DND-41 (cell line): ENCODE results near the gene BTNL3.
"Not testable (repeated sequence)": the region's sequence is repeated elsewhere in the genome, so short reads cannot be mapped to it uniquely, and the experiment has no call there.

Experiments
- CTCF ChIP-seq: IDR thresholded peaks from 2 replicates; pipeline ENCODE4 v1.5.1; 2012; ENCODE audit warnings: borderline replicate concordance, low read length, moderate library complexity, mild to moderate bottlenecking; ENCODE audit not compliant: poor library complexity, severe bottlenecking; ENCODE audit errors: extremely low read depth
- EZH2 ChIP-seq: IDR thresholded peaks from 3 replicates; pipeline ENCODE4 v1.6.1; 2012; ENCODE audit warnings: borderline replicate concordance, low read depth, mild to moderate bottlenecking, moderate library complexity, low read length, inconsistent platforms; ENCODE audit not compliant: severe bottlenecking

GRCh38 chr5:181017448-181017847 lies 28.8 kb downstream of the BTNL3 start:
- not testable (repeated sequence) for TF ChIP-seq CTCF, EZH2
